ENCODE data around the gene CHID1.
A peak's percentile ranks its signal among the peaks of the same experiment; 100 is the strongest.

Gene CHID1

DNA sequence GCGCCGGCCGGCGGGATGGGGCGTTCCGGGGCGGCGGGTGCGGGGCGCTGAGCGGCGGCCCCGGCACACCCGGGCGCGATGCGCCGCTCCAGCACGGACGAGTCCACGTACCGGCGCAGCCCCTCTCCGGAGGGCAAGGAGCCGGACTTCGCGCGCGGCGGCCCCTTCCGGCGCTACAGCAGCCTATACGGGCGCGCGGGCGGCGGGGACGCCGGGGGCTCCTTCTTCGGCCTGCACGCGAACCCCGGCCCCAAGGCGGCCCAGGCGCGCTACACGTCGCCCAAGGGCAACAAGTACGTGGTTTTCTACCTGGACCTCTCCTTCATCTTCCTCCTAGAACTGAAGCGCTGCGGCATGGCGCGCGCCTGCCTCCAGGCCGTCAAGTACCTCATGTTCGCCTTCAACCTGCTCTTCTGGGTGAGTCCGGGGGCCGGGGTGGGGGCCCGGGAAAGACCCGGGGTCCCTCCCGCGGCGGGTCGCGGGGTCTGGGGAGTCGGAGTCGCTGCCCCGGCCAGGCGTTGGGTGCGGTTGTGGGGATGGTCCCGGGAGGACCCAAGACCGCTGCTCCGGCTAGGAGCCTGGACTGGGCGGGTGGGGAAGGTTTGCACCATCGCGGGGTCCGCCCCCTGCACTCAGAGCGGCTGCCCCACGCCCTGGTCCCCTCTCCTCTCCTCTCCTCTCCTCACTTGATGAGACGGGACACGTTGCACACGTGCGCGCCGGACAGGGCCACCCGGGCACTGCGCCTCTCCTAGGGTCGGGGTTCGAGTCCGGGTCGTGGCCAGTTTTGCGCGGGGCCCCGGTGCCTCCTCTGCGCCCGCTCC lies 60.4 kb downstream of the CHID1 start:
- no peak for DNase-seq (ENCODE audit: low spot score)

DNA sequence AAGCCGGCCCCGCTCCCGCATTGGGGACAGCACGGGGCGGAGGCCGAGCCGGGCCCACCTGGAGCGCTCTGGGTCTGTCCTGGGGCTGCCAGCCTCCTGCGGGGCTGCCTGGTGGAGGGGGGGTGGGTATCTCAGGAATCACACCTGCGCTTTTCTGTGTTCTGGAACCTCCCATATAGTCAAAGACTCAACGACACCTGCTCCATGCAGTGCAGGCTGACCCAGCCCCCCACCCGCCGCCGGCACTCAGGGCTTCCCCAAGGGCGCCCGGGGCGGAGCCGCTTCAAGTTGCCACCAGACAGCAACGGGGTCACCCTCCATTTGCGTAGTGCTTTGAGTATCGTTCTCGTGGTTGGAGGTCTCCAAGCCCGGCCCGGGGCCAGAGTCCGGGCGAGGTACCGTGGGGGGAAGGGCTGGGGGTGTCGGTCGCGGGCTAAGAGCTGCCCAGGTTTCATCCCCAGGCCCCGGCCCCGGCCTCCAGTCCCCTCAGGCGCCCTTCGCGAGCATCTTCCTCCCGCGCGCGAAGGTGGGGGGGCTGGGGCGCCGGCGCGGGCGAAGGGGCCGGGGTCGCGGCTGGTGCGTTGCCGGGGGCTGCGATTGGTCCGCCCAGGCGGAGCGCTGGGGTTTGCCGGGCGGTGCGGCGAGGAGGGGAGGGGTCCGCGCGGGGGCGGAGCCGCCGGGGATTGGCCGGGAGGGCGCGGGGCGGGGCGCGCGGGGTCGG lies 61.3 kb downstream of the CHID1 start:
- no peak for DNase-seq (ENCODE audit: low spot score)

DNA sequence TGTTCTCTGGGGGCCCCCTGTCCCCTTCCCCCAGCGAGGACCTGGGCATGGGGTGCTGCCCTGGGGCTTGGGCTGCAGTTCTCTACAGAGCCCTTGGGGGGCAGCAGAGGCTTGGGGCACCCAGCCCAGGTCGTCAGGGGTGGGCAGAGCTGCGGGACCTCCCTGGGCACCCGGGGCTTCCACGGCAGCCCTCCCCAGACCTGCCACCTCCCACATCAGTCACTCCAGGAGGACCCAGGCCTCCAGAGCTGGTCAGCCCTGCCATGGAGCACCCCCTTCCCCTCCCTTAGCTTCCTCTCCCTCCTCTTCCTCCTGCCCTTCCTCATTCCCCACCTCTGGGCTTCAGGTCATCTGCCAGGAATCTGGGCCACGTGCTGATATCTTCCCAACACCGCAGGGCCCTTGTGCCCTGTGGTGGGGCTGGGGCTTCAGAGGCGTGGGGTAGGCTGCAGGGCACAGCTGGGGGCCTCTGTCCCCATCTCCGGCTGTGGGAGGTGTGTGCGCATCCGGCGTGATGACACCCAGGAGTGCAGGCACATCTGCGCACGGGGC lies 62.2 kb downstream of the CHID1 start:
- DNase-seq (ENCODE audit: low spot score): peak; percentile 86

DNA sequence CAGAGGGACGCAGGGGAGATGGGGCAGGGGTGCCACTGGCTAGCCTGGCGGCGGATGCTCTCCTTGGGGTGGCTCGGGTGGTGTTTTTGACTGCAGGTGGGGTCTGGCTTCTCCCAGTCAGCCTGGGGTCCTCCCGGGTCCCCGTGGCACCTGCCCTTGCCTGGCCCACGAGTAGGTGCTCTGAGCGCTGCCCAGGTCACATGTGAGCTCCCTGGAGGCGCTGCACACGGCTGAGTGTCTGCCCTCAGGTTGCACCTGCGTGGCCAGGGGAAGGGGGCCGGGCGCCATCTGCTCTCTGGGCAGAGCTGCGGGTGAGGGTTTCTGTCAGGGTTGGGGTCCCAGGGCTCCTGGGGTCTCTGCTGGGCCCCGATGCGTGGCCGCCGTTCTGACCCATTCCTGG lies 62.7 kb downstream of the CHID1 start:
- DNase-seq (ENCODE audit: low spot score): no peak

DNA sequence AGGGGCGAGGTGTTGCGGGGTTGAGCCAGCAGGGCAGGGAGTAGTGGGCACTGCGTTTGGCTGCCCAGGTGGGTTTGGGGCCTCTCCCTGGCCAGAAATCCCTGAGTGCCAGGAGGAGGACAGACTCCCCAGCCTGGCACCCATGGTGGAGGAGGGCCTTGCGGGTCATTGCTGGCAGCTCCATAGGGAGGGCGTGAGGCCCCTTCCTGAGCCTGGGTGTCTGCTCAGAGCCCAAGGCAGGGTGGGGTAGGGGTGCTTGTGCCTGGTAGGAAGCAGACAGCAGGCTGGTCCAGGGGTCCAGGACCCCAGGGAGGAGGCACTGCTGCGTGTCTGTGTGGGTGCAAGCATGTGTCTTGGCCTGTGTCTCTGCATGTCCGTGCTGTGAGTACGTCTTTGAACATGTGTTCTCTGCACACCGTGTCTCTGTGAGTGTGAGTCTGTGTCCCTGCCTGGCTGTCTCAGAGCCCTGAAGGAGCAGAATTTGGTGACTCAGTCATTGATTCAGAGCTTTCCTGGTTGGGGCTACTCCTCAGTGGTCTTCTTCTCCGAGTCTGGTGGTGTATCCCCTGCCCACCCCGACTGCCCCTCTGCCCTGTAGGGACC lies 64.0 kb downstream of the CHID1 start:
- no peak for DNase-seq (ENCODE audit: low spot score)

DNA sequence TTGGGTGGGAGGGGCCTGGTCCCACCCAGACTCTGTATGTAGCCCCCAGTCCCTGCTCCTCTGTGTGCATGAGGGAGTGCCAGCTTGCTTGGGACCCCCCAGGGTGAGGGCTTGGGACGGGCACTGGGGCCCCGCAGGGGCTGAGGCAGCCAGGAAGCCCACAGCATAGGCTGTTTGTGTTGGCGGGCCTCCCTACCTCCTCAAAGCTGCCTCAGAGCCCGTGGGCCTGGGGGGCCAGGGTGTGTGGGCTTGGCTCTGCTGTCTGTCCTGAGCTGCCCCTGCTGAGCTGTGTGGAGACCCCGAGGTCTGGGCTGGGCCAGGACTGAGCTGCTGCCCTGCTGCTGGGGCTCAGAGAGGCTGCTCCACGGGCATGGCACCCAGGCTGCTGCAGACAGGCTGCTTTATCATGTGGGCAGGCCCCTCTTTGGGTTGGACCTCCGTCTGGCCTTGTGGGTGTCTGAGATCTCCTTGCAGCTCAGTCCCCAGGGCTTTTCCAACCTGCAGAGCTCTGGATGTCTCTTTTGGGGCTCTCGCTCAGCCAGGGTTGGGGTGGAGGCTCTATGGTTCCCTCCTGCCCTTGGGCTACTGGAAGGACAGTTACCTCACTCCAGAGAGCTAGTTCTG lies 64.6 kb downstream of the CHID1 start:
- DNase-seq (ENCODE audit: low spot score): no peak

DNA sequence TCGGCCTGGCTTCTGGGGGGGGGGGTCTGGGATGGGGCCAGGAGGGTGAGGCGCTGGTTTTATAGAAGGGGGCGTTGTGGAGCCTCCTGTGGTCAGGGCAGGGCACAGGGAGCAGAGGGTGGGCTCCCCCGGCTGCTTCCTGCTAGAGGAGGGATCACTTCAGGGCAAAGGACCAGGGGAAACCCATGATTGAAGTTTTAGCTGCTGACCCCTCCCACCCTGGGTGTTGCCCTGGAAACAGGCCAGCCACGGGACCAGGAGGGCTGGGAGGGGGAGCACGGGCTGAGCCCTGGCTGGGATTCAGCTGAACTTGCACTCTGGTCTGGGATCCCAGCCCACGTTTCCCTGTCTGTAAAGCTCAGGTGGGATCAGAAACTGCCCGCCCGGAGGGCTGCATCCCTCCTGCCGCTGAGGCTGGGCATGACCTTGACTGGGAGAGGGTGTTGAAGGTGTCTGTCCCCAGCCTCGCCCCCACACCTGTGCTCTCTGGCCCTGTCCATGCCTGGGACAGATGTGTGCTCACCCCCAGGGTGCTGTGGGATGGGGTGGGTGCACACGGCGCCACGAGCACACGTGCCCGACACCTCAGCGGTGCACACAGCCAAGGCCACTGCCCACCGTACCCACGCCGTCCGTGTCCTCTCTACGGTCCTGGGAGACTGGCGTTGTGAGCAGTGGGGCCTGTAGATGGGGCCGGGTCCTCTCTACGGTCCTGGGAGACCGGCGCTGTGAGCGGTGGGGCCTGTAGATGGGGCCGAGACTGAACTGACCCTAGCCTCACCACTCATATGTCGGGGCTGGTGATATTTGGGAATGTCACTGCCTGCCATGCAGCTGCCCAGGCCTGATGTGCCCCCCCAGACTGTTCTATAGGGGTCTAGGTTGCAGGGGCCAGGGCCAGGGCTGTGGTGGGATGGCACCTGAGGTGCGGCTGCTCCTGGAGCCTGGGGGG lies 65.6 kb downstream of the CHID1 start:
- DNase-seq (ENCODE audit: low spot score): peak; percentile 92

DNA sequence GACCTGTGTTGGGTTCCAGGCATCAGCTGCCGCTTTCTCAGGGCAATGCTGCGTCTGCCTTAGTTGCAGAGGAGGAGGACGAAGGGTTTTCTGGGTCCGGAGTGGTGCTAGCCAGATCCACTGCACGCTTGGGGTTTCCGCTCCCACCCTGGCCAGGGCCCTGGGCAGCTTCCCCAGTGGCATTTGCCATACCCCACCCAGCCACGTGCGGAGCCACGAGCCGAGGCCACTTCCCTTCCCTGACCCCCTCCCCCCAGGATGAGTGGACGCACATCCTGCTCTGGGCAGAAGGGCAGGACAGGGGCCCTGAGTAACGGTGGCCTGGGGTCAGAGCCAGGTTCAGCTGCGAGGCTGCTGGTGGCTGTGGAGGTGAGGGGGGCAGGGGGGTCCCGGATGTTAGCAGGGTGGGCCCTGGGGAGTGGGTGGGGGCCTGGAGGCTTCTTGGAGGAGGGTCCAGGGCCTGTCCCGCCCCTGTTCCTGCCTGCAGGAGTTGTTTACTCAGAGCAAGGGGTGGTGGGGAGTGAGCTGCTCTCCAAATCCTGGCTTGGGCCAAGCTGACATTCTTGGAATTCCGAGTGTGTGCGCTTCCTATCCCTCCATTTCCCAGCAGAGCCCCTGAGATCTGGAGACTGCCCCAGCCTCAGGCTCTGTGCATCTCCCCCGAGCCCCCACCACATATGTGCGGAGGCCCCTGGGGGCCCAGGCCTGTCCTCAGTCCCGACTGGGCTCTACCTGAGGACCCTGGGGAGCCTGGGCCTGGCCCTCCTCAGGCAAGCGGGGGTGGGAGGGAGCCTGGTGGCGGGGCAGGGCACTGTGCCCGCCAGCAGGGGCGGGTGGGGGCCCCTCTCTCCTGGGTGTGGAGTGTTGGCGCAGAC lies 66.6 kb downstream of the CHID1 start:
- DNase-seq (ENCODE audit: low spot score): peak; percentile 94

DNA sequence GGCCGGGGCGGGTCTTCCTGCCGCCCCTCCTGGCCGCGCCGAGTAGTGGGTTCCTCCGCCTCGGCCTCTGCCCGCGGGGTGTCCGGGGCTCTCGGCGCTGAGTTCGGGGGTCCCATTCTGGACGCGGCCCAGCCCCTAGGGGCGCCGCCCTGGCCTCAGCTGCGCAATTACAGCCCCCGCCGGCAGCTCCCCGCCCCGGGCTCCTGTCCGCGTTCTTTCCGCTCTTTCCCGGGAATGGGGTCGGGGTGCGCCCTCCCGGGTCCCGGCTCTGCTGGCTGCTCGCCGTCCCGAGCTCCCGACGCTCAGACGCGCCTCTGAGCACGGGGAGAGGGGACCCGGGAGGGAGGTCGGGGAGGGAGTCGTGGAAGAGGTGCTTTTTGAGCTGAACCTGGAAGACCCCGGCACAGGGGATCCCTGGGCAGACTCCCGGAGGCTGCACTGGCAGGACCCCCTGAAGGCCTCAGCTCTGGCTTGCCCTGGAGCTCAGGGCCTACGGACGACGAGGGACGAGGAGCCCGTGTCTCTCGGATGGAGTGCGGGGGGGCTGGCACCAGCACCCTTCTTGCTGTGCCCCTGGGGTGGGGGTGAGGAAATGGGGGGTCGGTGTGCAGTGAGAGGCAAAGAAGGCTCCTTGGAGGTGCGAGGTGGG lies 67.4 kb downstream of the CHID1 start:
- DNase-seq (ENCODE audit: low spot score): no peak

DNA sequence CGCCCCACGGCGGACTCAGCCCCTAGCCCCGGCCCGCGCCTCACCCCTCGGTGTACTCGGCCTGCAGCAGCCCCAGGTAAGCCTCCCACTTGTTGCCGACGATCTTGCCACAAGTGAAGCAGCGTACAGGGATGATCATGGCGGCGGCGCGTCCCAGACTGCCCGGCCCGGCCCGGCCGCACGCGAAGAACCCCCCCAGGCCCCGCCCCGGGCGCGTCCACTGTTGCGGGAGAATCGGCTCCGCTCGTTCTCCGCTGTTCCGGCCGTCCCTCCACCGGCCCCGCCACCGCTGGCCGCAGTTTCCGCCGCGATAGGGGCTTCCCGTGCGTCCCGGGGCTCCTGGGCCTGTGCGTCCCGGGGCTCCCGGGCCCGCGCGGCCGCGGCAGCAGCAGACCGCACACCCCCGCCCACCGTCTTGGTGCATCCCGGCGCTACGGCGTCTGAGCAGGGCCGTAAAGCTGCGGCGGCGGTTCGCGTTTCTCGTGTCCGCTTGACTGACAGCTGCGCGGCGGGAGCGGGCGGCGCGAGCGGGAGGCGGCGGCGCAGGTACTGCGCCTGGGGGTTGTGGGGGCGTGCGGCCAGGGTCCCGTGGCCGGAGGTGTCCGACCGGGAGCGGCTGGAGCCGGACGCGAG lies 68.1 kb downstream of the CHID1 start, which contains the start of the genes POLR2L and TSPAN4:
TSS of gene POLR2L (minus strand) at position 160 of the 633 bp plus-strand sequence. CDS start at position 139, 21 bp downstream.
TSS of gene TSPAN4 (plus strand) at position 483 of the 633 bp plus-strand sequence. CDS start 7,453 bp downstream, outside the sequence.
- DNase-seq (ENCODE audit: low spot score): peak; percentile 94

DNA sequence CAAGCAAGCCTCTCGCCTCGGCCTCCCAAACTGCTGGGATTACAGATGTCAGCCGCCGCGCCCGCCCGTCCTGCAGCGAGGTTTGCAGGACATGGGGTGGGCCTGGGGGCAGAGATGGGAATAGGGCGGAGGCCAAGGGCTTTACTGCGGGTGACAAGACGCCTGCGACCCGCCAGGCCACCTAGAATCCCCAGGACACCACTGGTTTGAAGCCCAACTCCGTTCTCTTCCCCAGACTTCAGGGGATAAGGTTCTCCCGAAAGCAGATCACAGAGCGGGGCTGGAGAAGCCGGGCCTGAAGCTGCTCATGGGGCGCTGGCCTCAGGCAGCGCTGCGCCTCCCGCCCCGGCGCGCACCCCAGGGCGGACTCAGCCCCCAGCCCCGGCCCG lies 68.6 kb downstream of the CHID1 start:
- no peak for DNase-seq (ENCODE audit: low spot score)

DNA sequence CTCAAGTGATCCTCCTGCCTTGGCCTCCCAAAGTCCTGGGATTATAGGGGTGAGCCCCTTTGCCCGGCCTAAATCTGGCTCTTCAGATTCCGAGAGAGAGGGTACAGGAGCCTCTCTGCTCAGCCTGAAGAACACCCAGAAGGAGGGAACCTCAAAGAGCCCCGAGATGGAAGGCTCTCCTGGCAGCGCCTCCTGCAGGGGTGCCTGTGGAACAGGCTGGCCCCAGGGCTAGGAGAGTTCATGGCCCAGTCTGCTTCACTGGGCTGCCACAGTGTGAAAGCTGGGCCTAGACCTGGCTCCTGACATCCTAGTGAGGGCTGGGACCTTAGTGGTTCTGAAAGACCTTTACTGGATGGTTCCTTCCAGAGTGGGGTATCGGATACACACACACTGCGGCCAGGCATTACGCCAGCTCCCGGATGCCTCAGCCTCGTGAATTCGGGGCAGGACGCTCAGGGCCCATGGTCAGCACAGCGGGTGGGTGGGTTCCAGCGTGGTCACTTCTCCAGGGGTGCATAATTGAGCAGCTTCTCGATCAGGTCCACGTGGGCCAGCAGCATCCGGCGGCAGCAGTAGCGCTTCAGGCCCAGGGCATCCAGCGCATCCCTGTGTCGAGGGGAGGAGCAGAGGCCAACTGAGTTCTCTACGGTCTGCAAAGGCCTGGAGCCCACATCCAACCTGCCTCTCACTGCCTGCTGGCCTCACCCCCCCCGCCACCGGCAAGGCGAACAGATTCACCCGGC lies 70.6 kb downstream of the CHID1 start:
- no peak for DNase-seq (ENCODE audit: low spot score)

DNA sequence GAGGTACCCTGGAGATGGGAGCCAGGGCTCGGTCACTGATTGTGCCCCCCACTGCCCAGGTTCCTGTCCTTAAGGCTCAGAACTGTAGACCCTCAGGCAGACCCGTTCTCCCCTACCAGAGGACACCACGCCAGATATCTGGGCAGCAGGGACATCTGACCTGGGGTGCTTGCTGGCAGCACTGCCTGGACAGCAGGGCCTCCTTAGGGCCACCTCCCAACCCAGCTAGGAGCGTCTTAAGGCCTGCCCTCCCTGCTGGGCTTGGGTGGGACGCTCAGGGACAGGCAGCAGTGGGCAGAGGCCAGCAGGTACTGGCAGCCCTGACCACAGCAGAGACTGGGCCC lies 71.4 kb downstream of the CHID1 start:
- no peak for DNase-seq (ENCODE audit: low spot score)

DNA sequence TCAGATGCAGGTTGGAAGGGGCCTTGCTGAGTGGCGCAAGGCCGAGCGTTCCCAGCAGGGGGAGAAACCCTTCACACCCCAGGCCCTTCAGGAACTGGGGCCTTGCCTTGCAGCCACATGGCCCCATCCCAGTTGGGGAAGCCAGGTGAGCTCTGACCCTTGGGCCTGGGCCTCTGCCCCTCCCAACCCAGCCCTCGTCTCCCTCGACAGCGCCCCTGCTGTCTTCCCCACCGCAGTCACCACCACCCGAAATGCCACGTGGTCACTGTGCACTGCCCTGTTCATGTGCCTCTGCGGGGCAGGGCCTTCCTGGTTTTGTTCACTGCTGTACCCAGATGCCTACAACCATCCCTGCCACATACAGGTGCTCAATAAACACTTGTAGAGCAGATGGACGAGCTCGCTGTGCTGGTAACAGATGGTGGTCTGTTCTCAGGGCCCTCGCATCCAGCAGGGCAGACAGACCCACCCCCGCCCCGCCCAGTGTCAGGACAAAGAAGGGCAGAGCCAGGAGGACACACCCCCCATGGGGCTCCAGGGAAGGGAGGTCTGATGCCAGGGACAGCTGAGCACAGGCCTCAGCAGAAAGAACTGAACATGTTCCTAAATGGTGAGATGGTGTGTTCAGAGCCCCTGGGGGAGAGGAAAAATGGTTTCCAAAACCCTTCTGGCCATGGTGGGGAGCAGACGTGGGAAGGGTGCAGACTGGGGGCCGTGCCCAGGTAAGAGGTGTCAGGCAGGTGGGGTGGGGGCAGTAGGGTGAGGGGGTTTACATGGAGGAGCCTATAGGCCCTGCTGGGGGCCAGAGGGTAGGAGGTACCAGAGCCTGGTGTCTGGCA lies 72.0 kb downstream of the CHID1 start:
- DNase-seq (ENCODE audit: low spot score): peak; percentile 58

DNA sequence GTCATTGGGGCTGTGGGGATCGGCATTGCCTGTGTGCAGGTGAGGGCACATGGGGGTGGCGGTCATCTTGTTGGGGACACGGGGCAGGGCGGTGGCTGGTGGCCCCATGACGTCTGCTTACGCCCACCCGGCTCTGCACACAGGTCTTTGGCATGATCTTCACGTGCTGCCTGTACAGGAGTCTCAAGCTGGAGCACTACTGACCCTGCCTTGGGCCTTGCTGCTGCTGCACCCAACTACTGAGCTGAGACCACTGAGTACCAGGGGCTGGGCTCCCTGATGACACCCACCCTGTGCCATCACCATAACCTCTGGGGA lies 72.7 kb downstream of the CHID1 start:
- DNase-seq (ENCODE audit: low spot score): no peak

DNA sequence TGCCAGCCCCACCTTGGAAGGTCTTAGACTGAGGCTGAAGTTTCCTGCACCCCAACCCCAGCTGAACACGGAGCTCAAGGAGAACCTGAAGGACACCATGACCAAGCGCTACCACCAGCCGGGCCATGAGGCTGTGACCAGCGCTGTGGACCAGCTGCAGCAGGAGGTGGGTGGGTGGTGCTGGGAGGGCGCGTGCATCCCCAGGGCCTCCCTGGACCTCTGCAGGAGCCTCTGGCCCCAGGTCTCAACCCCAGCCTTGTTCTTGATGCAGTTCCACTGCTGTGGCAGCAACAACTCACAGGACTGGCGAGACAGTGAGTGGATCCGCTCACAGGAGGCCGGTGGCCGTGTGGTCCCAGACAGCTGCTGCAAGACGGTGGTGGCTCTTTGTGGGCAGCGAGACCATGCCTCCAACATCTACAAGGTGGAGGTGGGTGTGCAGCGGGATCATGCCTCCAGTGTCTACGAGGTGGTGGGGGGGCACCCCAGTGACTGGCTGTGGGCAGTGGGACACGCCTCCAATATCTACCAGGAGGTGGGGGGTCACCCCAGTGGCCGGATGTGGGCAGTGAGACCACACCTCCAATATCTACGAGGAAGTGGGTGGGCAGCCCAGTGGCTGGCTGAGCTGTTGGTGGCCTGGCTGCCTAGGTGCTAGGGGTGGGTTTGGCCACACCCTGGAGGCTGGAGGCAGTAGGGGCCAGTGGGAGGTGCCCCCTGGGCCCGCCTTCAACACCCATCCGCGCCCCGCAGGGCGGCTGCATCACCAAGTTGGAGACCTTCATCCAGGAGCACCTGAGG lies 73.2 kb downstream of the CHID1 start:
- DNase-seq (ENCODE audit: low spot score): no peak

DNA sequence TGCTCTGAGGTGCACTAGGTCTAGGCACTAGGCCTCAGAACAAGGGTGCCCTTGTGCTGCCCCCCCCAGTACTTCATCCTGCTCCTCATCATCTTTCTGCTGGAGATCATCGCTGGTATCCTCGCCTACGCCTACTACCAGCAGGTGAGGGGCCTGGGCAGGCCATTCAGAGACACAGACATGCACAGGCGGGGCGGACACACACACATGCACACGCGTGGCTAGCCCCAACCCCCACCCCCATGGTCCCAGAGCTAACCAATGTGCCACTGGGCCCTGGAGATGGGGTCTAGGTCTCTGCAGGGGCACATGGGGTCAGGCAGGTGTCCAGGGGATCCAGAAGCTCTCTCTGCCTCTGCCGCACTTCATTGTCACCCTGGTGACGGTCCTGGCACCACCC lies 73.9 kb downstream of the CHID1 start:
- no peak for DNase-seq (ENCODE audit: low spot score)

All from GM03348 (cell line).